Stimulated activated CD8-positive, alpha-beta memory T cell treated with anti-CD3 and anti-CD28 coated beads, Interleukin-15, amount 100 ng/mL, for 1 hour (primary cell): Measurements from ENCODE around the gene CC2D2A.
"Not testable (repeated sequence)": the region's sequence is repeated elsewhere in the genome, so short reads cannot be mapped to it uniquely, and the experiment has no call there.

ENCODE experiments used
- DNase-seq: peaks from one replicate; pipeline ENCODE4 v3.0.0-alpha.2; 2020; ENCODE audit warnings: low read depth

The CC2D2A gene

GRCh38 chr4:15558561-15558960, 88.9 kb downstream of the CC2D2A start:
- DNase-seq: no peak

- no peak for DNase-seq
Observed at GRCh38 chr4:15562114-15562513, 92.4 kb downstream of the CC2D2A start.

GRCh38 chr4:15562623-15563022, 92.9 kb downstream of the CC2D2A start:
- no peak for DNase-seq

- DNase-seq: no peak
Observed at GRCh38 chr4:15563871-15564270, 94.2 kb downstream of the CC2D2A start.

- no peak for DNase-seq
Observed at GRCh38 chr4:15568821-15569220, 99.1 kb downstream of the CC2D2A start.

- DNase-seq: no peak
Observed at GRCh38 chr4:15569746-15570145, 100.1 kb downstream of the CC2D2A start.

GRCh38 chr4:15575966-15576365, 106.3 kb downstream of the CC2D2A start:
- DNase-seq: no peak

GRCh38 chr4:15577508-15577907, 107.8 kb downstream of the CC2D2A start:
- no peak for DNase-seq

- DNase-seq: no peak
Observed at GRCh38 chr4:15584785-15585184, 115.1 kb downstream of the CC2D2A start.

GRCh38 chr4:15585331-15585730, 115.6 kb downstream of the CC2D2A start:
- DNase-seq: no peak

- DNase-seq: no peak
Observed at GRCh38 chr4:15586066-15586465, 116.4 kb downstream of the CC2D2A start.

GRCh38 chr4:15587649-15588048, 118.0 kb downstream of the CC2D2A start:
- DNase-seq: no peak

- DNase-seq: no peak
Observed at GRCh38 chr4:15592799-15593198, 123.1 kb downstream of the CC2D2A start.

- DNase-seq: no peak
Observed at GRCh38 chr4:15598644-15599043, 129.0 kb downstream of the CC2D2A start.

GRCh38 chr4:15600176-15600575, 130.5 kb downstream of the CC2D2A start:
- no peak for DNase-seq

- DNase-seq: no peak
Observed at GRCh38 chr4:15601862-15602261, 132.2 kb downstream of the CC2D2A start.

GRCh38 chr4:15605537-15605936, 135.9 kb downstream of the CC2D2A start:
- DNase-seq: no peak

GRCh38 chr4:15610855-15611254, 141.2 kb downstream of the CC2D2A start:
- DNase-seq: no peak

- no peak for DNase-seq
Observed at GRCh38 chr4:15612136-15612535, 142.5 kb downstream of the CC2D2A start.

GRCh38 chr4:15614891-15615290, 145.2 kb downstream of the CC2D2A start:
- DNase-seq: not testable (repeated sequence)

GRCh38 chr4:15617407-15617806, 147.7 kb downstream of the CC2D2A start:
- not testable (repeated sequence) for DNase-seq

GRCh38 chr4:15636818-15637217, 167.1 kb downstream of the CC2D2A start:
- no peak for DNase-seq

GRCh38 chr4:15638418-15638817, 168.7 kb downstream of the CC2D2A start:
- DNase-seq: no peak

- no peak for DNase-seq
Observed at GRCh38 chr4:15648600-15648999, 178.9 kb downstream of the CC2D2A start.
